ENCODE data around the gene HM13. TPM values are rescaled to one million over a fixed set of nuclear protein-coding genes. Genes with fewer than 3 reads are reported as not detected.

HM13 gene
- total and polyA plus RNA-seq, 4 donors, result 57.6 to 210 (median 99.1) TPM

- WGBS, result 85% methylated on average over 1 of the region's 1 CpG
- Histone ChIP-seq H3K27ac (ENCODE audit: low read depth in 1 of 2, low read length in 2 of 2) (no peak overlapping the region), H3K9ac (ENCODE audit: low read depth in 1 of 2, low read length in 2 of 2) (no peak overlapping the region), H3K9me3 (ENCODE audit: control insufficient read depth in 4 of 4, low read length in 3 of 4) (no peaks in the 10 kb centered on the region), H3K36me3 (ENCODE audit: control insufficient read depth in 4 of 4, insufficient read depth in 3 of 4, low read depth in 1 of 4, low read length in 3 of 4) (peaks cover 5 to 44% (median 23%) of the 10 kb centered on the region in 4 donors), H3K27me3 (ENCODE audit: control insufficient read depth in 4 of 4, insufficient read depth in 4 of 4, low read length in 3 of 4) (no peaks in the 10 kb centered on the region), H3K4me1 (ENCODE audit: control insufficient read depth in 4 of 4, insufficient read depth in 4 of 4, low read length in 3 of 4) (peaks cover 0 to 11% (median 2%) of the 10 kb centered on the region in 4 donors), H3K4me3 (ENCODE audit: low read depth in 1 of 3, low read length in 3 of 3) (no peak overlapping the region)
- DNase-seq (ENCODE audit: low spot score), result no peak
- TF ChIP-seq MAX (IDR thresholded peaks at IDR 0.05) (no peak), RXRA (IDR thresholded peaks at IDR 0.05) (no peak), REST (IDR thresholded peaks at IDR 0.05) (no peak), HNF4G (IDR thresholded peaks at IDR 0.05) (no peak), YY1 (IDR thresholded peaks at IDR 0.05) (no peak), FOXA2 (IDR thresholded peaks at IDR 0.05) (no peak), FOXA1 (IDR thresholded peaks at IDR 0.05) (no peak)
These were observed 29.8 kb downstream of the HM13 start for GRCh38 chr20:31543966-31544598.

- no peak for TF ChIP-seq CTCF (IDR thresholded peaks at IDR 0.05; ENCODE audit: low read depth, low read length, missing input control)
- TF ChIP-seq ZBTB33 (IDR thresholded peaks at IDR 0.05), result no peak
- no peak for TF ChIP-seq HNF4G (IDR thresholded peaks at IDR 0.05)
- TF ChIP-seq NR2F2 (IDR thresholded peaks at IDR 0.05), result no peak
- TF ChIP-seq RAD21 (IDR thresholded peaks at IDR 0.05), result no peak
- TF ChIP-seq SP1 (IDR thresholded peaks at IDR 0.05), result no peak
- no peak for TF ChIP-seq MAX (IDR thresholded peaks at IDR 0.05)
- TF ChIP-seq RXRA (IDR thresholded peaks at IDR 0.05), result no peak
- TF ChIP-seq ATF3 (IDR thresholded peaks at IDR 0.05), result no peak
- TF ChIP-seq REST (IDR thresholded peaks at IDR 0.05), result no peak
- TF ChIP-seq FOXA2 (IDR thresholded peaks at IDR 0.05), result no peak
- TF ChIP-seq JUND (IDR thresholded peaks at IDR 0.05), result no peak
- no peak for TF ChIP-seq EGR1 (IDR thresholded peaks at IDR 0.05; ENCODE audit: low read depth in 2 of 2)
- TF ChIP-seq TAF1 (conservative IDR thresholded peaks at IDR 0.05), result no peak
- TF ChIP-seq HNF4A (conservative IDR thresholded peaks at IDR 0.05), result no peak
- TF ChIP-seq YY1 (IDR thresholded peaks at IDR 0.05), result no peak
- Histone ChIP-seq H3K4me1 (ENCODE audit: control insufficient read depth in 4 of 4, insufficient read depth in 4 of 4, low read length in 3 of 4) (peaks cover 0 to 11% (median 2%) of the 10 kb centered on the region in 4 donors), H3K36me3 (ENCODE audit: control insufficient read depth in 4 of 4, insufficient read depth in 3 of 4, low read depth in 1 of 4, low read length in 3 of 4) (peaks cover 5 to 47% (median 25%) of the 10 kb centered on the region in 4 donors), H3K27ac (ENCODE audit: low read depth in 1 of 2, low read length in 2 of 2) (no peak overlapping the region), H3K27me3 (ENCODE audit: control insufficient read depth in 4 of 4, insufficient read depth in 4 of 4, low read length in 3 of 4) (no peaks in the 10 kb centered on the region), H3K9me3 (ENCODE audit: control insufficient read depth in 4 of 4, low read length in 3 of 4) (no peaks in the 10 kb centered on the region), H3K4me3 (ENCODE audit: low read depth in 1 of 3, low read length in 3 of 3) (no peak overlapping the region), H3K9ac (ENCODE audit: low read depth in 1 of 2, low read length in 2 of 2) (no peak overlapping the region)
- no peak for DNase-seq (ENCODE audit: low spot score)
- 83% methylated on average over 2 of the region's 2 CpGs for WGBS
These were observed 30.4 kb downstream of the HM13 start for GRCh38 chr20:31544600-31544999.

Data from liver (tissue), 9 donors.